Fibroblast of the conjunctiva (primary cell): ENCODE data around the gene KLHL13.
"Not testable (repeated sequence)": the region's sequence is repeated elsewhere in the genome, so short reads cannot be mapped to it uniquely, and the experiment has no call there.

ENCODE experiments used
- DNase-seq: peaks from one replicate; pipeline ENCODE4 v3.0.0-alpha.2; 2010; ENCODE audit warnings: low read depth

Gene KLHL13, protein sequence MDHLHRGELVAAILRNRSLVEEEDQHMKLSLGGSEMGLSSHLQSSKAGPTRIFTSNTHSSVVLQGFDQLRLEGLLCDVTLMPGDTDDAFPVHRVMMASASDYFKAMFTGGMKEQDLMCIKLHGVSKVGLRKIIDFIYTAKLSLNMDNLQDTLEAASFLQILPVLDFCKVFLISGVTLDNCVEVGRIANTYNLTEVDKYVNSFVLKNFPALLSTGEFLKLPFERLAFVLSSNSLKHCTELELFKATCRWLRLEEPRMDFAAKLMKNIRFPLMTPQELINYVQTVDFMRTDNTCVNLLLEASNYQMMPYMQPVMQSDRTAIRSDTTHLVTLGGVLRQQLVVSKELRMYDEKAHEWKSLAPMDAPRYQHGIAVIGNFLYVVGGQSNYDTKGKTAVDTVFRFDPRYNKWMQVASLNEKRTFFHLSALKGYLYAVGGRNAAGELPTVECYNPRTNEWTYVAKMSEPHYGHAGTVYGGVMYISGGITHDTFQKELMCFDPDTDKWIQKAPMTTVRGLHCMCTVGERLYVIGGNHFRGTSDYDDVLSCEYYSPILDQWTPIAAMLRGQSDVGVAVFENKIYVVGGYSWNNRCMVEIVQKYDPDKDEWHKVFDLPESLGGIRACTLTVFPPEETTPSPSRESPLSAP

GRCh38 chrX:118116713-118117550 is at the start of gene KLHL13:
TSS of gene KLHL13 (minus strand) at chrX:118116810. CDS start at chrX:118028473, 88,337 bp downstream.
- no peak for DNase-seq

GRCh38 chrX:118164138-118164537 is 47.5 kb upstream of the KLHL13 start:
- DNase-seq: no peak

DNA sequence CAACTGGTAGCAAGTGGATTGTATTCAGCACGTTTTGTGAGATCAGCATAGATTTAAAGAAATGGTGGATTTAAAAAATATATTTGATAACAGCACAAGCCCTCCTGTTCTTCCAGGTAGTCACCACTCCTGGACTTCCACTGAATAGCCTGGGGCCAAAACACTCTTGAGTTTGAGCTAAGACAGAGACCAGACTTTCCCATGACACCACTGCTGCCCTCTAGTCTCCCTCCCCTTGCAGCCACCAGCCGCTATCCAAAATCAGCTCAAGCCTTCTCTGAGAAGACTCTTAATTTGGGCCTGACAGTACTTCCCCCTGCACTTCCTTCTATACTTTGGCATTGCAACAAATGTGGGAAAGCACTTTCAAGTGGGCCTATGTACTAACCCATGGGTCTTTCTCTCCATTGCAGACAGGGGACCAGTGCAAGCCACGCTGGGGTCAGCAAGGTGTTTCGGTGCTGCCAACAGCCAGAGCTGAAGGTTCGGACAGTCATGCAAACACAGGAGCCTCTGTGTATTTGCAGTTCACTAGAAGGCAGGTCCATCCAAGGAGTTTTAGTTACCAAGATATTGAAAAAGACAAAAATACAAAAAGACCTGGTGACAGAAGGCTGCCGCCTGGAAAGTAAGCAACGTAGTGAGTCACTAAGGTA is 40.5 kb upstream of the KLHL13 start:
- DNase-seq: no peak

DNA sequence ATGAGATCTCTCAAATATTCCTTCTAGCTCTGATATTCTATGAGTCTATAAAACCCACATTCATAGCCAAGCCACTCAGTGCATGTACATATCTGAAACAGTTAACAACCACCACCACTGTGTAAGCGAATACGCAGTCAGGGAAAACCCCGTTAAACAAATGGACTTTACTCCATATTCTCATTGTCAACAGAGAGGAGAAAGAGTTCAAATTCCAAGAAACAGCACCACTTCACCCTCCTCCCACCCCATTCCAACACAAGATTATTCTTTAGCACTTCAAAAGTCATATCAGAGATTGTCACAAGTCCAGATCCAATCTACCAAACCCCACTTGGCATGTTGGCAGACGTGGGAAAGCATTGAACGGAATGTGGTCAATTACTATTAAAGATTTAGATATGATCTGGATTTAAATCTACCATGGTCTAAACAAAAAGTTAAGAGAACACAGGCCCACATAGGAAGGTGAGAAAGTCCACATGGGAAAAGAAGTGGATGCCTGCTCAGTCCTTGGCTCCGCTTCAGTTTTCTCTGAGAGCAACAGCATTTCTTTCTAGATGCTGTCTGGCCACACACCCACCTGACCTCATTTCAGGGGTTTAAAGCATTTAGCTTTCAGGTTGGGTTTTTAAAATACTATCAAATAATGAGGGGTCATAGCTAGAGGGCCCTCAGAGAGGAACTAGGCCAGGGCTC is 39.8 kb upstream of the KLHL13 start:
- DNase-seq: no peak

- no peak for DNase-seq
Observed at GRCh38 chrX:118153270-118153669, 36.7 kb upstream of the KLHL13 start.

- no peak for DNase-seq
Observed at GRCh38 chrX:118152721-118153120, 36.1 kb upstream of the KLHL13 start.

GRCh38 chrX:118148737-118149136 is 32.1 kb upstream of the KLHL13 start:
- no peak for DNase-seq

DNA sequence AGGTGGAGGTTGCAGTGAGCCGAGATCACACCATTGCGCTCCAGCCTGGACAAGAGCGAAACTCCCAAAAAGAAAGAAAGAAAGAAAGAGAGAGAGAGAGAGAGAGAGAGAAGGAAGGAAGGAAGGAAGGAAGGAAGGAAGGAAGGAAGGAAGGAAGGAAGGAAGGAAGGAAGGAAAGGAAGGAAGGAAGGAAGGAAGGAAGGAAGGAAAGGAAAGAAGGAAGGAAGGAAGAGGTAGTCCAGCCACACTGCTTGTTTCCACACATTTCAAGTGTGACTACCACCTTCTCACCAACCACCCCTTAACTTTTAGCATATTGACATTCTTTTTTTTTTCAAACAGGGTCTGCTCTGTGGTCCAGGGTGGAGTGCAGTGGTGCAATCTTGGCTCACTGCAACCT is 31.2 kb upstream of the KLHL13 start:
- DNase-seq: not testable (repeated sequence)

- DNase-seq: no peak
Observed at GRCh38 chrX:118143578-118143977, 27.0 kb upstream of the KLHL13 start.

DNA sequence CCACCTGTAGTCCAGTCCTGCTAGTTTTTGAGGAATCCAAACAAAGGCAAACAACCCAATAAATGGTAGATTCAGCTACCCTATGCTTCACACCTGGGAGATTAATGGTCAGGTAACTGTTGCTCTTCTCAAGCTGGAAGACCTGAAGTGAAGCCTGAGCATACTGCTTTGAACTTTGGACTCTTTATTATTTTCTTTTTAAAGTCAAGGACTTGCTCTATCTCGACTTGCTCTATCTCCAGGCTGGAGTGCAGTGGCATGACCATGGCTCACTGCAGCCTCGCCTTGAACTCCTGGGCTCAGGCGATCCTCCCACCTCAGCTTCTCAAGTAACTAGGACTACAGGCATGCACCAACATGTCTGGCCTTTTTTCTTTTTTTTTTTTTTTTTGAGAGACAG is 14.7 kb upstream of the KLHL13 start:
- DNase-seq: no peak

DNA sequence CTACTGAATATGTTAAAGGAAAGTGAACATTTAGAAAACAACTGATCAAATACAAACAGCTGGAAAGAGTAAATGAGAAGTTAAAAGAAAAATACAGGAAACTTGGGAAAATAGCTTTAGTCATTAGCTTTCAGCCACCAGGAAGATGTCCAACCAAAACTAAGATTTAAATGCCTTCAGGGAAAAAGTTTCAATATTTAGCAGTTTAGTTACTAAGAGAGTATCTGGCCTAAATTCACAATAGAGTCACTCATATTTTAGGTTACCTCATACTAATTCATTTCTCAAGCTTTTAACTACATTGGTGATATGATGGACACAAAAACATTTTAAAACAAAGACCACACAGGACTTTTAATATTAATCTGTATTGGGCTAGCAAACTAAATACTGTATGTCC is 13.1 kb upstream of the KLHL13 start:
- no peak for DNase-seq

GRCh38 chrX:118128724-118129123 is 12.1 kb upstream of the KLHL13 start:
- no peak for DNase-seq

DNA sequence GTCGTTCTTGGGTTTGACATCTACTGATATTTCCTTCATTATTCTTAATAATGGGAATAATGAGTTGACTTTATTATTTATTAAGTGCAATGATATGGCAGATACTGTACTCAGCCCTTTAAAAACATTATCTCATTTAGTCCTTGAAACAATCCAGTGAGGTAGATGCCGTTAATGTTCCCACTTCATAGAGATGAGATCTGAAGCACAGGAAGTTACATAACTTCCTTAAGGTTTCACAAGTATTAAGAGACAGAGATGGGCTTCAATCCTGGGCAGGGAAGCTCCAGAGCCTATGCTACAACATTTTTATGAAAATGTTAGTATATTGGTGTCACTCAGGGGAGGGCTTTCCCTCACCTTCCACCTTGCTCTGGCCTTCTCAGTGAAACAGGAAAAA is 9.7 kb upstream of the KLHL13 start:
- DNase-seq: no peak

DNA sequence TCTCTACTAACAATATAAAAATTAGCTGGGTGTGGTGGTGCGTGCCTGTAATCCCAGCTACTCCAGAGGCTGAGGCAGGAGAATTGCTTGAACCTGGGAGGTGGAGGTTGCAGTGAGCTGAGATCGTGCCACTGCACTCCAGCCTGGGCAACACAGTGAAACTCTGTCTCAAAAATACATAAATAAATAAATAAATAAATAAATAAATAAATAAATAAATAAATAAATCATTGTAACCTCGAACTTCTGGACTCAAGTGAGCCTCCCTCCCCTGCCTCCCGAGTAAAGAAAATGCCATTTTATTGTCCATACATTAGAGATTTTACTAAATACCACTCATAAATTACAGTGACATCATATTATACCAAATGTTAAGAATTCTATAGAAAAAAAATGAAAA is 7.6 kb upstream of the KLHL13 start:
- not testable (repeated sequence) for DNase-seq

DNA sequence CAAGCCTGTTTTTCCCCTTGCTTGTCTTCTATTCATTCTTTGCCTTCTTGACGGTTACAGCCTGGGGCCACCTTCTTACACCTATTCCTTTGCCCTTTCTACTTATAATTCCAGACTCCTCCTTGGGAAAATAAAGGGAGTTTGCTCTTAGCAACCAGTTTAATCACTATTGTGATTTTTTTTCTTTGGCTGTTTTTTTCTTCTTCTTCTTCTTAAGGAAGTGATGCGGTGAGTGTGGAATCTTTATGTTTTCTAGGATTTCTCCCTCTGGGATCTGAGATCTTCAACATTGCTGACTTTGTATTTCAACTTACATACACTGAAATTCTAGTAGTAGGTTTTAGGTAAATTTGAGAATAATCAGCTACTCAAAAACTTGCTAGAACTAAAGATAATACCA is 1.1 kb upstream of the KLHL13 start:
- DNase-seq: no peak

DNA sequence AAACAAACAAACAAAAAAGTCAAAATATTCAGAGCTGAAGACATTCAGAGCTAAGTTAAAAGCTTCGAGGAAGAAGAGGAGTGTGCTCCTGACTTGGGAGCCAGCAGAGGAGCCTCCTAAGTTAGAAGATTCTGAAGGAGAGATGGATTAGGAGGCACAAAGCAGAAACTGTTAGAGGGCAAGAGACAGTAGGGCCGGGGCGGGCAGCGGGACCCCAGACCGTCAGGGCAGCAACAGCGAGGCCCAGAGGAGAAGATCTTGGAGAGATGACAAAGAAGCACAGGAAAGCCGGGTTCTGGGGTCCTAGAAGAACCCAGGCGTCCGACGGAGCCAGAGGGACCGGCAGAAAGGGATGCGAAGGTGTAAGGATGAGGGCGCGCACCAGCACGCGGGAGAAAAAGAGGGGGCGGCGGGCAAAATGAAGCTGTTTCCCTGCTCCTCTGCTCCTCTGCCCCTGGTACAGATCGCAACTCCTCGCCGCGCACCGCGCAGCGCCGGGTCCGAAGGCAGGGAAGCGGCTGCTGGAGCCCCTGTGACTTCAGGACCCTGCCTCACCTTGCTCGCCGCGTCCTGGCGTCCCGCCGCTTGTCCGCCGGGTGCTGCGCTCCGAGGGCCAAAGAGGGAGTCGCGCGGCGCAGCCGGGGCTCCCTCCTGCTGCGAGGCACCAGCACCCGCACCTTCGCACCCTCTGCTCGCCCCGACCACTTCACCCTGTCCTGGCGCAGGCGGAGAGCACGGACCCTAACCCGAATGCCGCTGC is 477 bp downstream of the KLHL13 start:
- no peak for DNase-seq

- DNase-seq: no peak
Observed at GRCh38 chrX:118114971-118115370, 1.6 kb downstream of the KLHL13 start.

GRCh38 chrX:118109065-118109464 is 7.5 kb downstream of the KLHL13 start:
- DNase-seq: no peak

- no peak for DNase-seq
Observed at GRCh38 chrX:118108304-118108703, 8.3 kb downstream of the KLHL13 start.

GRCh38 chrX:118100091-118100490 is 16.5 kb downstream of the KLHL13 start:
- no peak for DNase-seq

DNA sequence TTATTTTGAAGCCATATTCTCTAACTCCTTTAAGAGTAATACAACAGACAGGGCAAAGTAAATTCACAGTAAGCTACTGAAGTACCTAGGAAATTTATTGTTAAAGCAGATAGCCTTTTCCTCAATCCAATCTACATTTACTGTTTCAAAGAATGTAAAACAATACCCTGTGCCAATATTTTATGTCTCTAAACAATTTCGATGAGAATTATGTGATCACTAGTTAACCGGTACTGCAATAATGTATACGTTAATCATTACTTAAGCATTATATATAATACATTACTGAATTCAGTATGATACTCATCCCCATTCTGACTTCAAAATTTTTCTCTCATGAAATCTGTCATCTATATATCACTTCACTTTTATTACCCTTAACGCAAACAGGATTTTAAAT is 28.5 kb downstream of the KLHL13 start:
- DNase-seq: no peak
